GM12892 (cell line): ENCODE measurements around the gene BHLHE23.

ENCODE experiments used
- POLR2A ChIP-seq: IDR thresholded peaks from 2 replicates; pipeline ENCODE4 v1.6.1; 2011; ENCODE audit warnings: low read depth, low read length, control low read depth
- POLR2AphosphoS5 ChIP-seq: IDR thresholded peaks from 2 replicates; pipeline ENCODE4 v1.6.1; 2011; ENCODE audit warnings: low read depth, low read length, control low read depth
- TAF1 ChIP-seq: IDR thresholded peaks from 2 replicates; pipeline ENCODE4 v1.6.1; 2011; ENCODE audit warnings: low read depth, mild to moderate bottlenecking, control low read depth, low read length, borderline replicate concordance

GRCh38 chr20:62957136-62958117 lies 49.3 kb downstream of the BHLHE23 start:
- TF ChIP-seq POLR2AphosphoS5 (no peak), POLR2A (no peak), TAF1 (no peak)
